ELF-1 (cell line): ENCODE measurements around the gene RAB11FIP4.

Experiments
- DNase-seq: peaks from one replicate; pipeline ENCODE4 v3.0.0-alpha.2; 2016; ENCODE audit warnings: low read depth, low spot score

Gene RAB11FIP4

GRCh38 chr17:31405890-31406371 lies 14.5 kb downstream of the RAB11FIP4 start:
- no peak for DNase-seq

DNA sequence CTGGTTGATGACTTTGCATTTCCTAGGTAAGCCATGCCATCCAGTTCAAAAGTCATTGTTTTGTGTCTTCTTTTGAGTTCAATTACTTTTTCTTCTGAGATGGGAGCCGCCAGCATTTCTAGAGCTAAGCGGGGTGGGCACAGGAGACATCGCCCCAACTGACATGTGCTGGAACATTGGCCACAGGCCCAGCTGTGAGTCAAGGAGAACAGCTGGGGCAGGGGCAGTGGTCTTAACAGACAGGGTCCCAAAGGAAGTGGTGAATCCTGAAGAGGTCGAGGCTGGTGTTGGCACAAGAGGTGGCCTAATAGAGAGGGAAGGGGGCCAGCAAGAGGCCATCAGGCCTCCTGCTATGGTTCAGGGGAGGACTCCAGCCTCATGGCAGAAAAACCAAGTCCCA lies 17.1 kb downstream of the RAB11FIP4 start:
- no peak for DNase-seq

GRCh38 chr17:31411707-31412285 lies 20.3 kb downstream of the RAB11FIP4 start:
- no peak for DNase-seq

GRCh38 chr17:31412511-31412910 lies 21.0 kb downstream of the RAB11FIP4 start:
- no peak for DNase-seq

DNA sequence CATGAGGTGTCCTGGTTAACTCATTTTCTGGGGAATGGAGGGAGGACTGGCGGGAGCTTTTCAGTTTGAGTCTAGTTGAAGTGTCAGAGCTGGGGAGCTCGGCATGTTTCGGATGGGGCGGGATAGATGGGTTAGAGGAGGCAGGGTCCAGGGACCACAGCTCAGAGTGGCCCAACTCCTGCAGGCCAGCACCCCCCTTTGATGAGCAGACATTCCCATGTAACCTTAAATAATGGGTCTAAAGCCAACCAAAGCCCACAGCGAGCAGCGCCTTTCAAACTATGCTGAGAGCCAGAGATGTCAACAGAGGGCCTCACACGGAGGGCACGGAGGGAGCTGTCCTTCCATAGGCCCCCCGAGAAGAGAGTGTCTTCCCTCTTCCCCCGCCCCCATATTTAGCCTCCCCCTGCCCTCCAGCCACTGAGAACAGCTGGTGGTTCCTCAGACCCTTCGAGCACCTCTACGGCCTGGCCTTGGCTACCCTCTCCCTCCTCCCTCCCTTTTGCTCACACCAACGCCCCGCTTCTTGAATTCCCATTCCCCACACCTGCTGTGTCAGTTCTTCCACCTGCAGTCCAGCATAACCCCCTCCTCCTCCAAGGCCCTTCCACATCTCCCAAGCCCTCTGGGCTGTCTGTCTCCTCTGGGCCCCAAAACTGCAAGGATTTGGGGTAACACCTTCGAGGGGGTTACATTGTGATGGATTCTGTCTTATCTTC lies 21.8 kb downstream of the RAB11FIP4 start:
- DNase-seq = no peak

DNA sequence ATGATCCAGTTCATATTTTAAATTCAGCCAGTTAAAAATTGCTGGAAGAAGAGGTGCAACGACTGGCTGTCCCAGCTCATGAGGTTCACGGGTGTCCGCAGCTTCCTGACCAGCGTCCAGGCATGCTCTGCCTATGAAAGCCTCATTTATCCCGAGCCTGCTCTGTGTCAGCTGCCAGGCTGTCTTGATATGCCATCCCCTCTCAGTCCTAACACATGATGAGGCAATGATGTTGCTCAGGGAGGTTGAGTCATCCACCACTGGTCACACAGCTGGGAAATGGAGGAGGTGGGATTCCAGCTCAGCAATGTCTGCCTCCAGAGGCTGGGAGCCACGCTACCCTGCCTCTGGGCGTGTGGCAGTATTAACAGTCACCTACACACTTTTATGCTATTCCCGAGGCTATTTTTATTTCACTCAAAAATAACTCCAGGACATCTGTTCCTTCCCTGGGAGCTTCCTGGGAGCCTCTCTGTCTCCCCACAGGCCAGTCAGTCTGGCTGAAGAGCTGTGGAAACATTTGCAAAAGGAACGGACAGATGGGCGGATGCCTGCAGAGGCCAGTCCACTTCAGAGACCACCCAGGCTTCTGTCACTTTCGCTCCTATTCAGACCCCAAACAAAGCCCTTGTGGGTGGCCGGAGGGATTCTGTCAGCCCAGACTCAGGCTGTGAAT lies 22.5 kb downstream of the RAB11FIP4 start:
- peak; percentile 67 for DNase-seq

- no peak for DNase-seq
Measured at GRCh38 chr17:31414550-31414918, 23.1 kb downstream of the RAB11FIP4 start.

- DNase-seq = peak; percentile 53
Measured at GRCh38 chr17:31415004-31415454, 23.6 kb downstream of the RAB11FIP4 start.

- no peak for DNase-seq
Measured at GRCh38 chr17:31415640-31416502, 24.4 kb downstream of the RAB11FIP4 start.

DNA sequence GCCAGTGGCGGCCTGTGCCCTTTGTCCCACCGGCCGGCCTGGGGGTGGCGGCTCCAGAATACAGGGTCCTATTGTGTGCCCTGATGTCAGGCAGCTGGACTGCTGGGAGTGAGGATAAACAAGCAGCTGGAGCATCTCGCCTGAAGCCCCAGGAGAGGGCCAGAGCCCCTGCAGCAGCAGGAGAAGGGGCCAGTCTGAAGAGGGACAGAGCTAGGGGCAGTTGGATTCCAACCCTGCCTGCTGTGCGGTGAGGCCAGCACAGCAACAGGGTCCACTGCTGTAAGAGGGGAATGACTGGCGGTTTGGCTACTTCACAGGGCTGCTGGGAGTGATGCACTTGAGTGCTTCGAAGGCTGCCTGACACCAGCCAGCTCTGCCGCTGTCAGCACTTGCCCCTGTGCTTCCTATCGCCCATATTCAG lies 25.0 kb downstream of the RAB11FIP4 start:
- peak; percentile 65 for DNase-seq

GRCh38 chr17:31417051-31417792 lies 25.7 kb downstream of the RAB11FIP4 start:
- DNase-seq = no peak

- no peak for DNase-seq
Measured at GRCh38 chr17:31418773-31419350, 27.4 kb downstream of the RAB11FIP4 start.

DNA sequence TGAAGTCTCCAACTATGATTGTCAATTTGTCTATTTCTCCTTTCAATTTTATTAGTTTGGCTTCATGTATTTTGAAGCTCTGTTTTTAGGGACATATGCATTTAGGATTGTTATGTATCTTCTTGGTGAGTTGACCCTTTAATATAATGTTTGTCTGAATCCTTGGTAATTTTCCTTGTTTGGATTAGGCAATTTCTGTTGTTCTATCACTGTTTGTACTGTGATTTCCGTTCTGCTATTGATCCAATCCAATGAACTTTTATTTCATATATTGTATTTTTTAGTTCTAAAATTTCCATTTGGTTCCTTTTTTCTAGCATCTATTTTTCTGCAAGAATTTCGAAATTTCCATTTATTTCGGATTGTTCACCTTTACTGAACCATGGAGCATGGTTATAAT lies 31.0 kb downstream of the RAB11FIP4 start:
- no peak for DNase-seq

DNA sequence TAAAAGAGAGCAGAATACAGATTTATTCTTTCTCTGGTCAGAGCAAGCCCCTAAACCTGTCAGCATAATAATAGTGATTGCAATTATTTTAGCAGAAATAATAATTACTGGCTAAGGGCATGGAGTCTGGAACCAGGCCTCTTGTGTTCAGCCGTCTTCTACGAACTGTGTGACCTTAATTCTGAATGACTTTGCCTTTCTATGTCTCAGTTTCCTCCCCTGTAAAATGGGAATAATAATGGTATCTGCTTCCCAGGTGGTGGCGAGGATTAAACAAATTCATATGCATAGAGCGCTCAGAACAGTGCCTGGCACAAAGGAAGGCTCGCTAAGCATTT lies 33.4 kb downstream of the RAB11FIP4 start:
- no peak for DNase-seq

DNA sequence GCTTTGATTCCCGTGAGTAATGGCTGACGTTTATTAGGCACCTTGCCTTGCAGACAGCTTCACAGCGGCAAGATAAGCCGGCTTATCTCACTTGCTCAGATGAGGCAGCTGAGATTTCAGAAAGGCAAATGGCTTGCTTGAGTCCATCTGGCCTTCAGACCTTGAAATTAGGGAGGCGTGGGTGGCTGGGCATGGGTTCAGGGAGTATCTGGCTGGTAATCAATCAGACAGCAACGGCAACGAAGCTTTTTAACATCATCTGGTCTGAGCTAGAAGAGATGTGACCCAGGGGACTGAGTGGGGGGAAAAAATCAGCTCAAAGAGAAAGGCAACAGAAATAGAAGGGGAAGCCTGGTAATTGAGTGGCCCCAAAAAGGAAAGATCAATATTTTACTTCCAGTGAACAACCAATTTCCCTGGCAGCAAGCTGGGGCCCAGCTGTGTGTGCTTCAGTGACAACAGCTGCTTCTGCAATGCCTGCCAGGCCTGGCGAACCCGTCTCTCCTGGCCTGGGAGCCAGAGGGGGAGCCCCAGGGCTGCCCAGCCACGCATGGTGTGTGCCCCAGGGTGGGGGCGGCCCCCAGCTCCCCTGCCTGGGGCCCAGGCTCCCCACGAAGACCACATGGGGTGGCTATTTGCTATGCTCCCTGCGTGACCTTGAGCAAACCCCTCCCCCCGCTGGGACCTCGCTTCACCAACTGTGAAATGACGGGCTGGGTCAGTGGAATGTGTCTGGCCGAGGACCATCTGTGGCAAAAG lies 34.0 kb downstream of the RAB11FIP4 start:
- peak; percentile 71 for DNase-seq

DNA sequence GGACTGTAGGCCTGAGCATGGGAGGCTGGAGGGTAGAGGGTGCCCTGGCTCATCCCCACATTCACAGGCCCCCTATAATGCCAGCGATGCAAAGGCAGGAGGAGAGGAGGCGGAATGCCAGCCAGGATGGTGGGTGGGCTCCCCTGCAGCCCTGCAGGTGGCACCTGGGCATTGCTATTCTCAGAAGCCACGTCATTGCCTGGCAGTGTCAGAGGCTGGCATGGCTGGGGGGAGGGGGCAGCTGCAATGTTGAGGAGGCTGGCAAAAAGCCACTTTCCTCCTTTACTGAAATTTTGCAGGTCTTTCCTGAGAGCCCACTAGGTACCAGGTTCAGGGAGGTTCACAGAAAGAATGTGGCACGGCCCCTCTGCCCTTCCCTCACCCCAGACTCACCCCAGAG lies 36.2 kb downstream of the RAB11FIP4 start:
- DNase-seq = no peak

GRCh38 chr17:31428111-31428510 lies 36.6 kb downstream of the RAB11FIP4 start:
- no peak for DNase-seq

GRCh38 chr17:31428512-31428911 lies 37.0 kb downstream of the RAB11FIP4 start:
- no peak for DNase-seq

DNA sequence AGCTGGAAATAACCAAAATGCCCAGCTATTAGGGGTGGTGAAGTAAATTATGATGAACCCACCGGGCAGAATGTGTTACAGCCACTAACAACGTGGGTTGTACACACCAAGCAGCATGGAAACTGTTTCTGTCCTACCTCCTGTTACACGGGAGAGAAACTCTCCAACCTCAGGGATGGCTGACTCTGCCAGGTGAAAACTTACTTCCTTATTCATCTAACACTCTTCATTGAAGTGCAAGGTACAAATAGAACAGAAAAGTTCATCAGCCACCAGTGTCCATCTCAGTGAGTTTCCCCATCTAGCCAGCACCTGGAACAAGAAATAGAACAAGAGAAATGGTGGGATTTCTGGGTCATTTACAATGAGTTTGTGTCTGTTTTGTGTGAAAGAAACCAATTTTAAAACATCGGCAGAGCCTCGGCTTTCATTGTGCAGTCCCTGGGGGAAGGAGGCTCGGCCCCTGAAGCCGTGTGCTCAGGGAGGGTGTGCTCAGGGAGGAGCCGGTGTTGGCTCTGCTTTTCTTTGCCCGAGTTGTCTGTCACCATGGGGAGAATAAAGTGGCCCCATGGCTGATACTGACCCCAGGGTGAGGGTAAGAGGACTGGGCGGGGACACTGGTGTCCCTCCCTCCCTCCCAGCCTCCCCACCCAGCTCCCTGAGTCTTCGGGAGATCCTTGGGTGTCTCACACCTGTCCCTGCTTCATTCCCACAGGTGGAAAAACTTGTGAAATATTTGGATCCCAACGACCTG lies 39.8 kb downstream of the RAB11FIP4 start:
- peak; percentile 39 for DNase-seq
